Measurements from ENCODE around the gene CARD9. TPM values are rescaled to one million over a fixed set of nuclear protein-coding genes. Genes with fewer than 3 reads are reported as not detected.

Gene CARD9
- total RNA-seq, 1 donor from 2014 or later: 1.6 TPM

- no peaks in the 10 kb centered on the region for H3K4me1 Mint-ChIP-seq (ENCODE audit: low read depth)
- H3K9me3 Mint-ChIP-seq (ENCODE audit: low read depth): no peaks in the 10 kb centered on the region
- DNase-seq (ENCODE audit: low spot score, unreplicated experiment): no peak
- TF ChIP-seq, protein P1, sequence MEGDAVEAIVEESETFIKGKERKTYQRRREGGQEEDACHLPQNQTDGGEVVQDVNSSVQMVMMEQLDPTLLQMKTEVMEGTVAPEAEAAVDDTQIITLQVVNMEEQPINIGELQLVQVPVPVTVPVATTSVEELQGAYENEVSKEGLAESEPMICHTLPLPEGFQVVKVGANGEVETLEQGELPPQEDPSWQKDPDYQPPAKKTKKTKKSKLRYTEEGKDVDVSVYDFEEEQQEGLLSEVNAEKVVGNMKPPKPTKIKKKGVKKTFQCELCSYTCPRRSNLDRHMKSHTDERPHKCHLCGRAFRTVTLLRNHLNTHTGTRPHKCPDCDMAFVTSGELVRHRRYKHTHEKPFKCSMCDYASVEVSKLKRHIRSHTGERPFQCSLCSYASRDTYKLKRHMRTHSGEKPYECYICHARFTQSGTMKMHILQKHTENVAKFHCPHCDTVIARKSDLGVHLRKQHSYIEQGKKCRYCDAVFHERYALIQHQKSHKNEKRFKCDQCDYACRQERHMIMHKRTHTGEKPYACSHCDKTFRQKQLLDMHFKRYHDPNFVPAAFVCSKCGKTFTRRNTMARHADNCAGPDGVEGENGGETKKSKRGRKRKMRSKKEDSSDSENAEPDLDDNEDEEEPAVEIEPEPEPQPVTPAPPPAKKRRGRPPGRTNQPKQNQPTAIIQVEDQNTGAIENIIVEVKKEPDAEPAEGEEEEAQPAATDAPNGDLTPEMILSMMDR (IDR thresholded peaks at IDR 0.05; ENCODE audit: unreplicated experiment): no peak
- H3K4me3 Mint-ChIP-seq (ENCODE audit: low read depth): no peak overlapping the region
- no peak overlapping the region for H3K27ac Mint-ChIP-seq
- H3K36me3 Mint-ChIP-seq (ENCODE audit: insufficient read depth): peaks cover 14% of the 10 kb centered on the region
- no peaks in the 10 kb centered on the region for H3K27me3 Mint-ChIP-seq
Observed at GRCh38 chr9:136391737-136392537, 18.5 kb upstream of the CARD9 start.

DNA sequence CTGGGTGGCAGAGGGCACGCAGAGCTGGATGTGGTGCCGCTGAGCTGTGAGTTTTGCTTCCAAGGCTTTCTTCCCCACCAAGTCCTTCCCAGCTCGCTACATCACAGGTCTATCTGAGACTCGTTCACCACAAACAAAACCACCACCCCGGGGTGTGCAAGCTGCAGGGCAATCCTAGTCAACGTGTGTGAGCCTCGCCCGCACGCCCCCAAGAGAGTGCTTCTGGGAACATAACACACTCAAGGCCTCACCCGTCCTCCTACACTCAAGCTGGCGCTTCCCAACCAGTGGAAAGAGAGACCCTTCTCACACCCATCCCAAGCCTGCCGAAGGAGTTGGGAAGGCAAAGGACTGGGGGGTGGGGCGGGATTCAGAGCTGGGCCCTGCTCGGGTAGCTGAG lies 15.9 kb upstream of the CARD9 start:
- no peaks in the 10 kb centered on the region for H3K27me3 Mint-ChIP-seq
- H3K27ac Mint-ChIP-seq: no peak overlapping the region
- no peaks in the 10 kb centered on the region for H3K4me1 Mint-ChIP-seq (ENCODE audit: low read depth)
- DNase-seq (ENCODE audit: low spot score, unreplicated experiment): no peak
- H3K9me3 Mint-ChIP-seq (ENCODE audit: low read depth): no peaks in the 10 kb centered on the region
- H3K4me3 Mint-ChIP-seq (ENCODE audit: low read depth): no peak overlapping the region
- TF ChIP-seq, protein P1 (IDR thresholded peaks at IDR 0.05; ENCODE audit: unreplicated experiment): no peak
- H3K36me3 Mint-ChIP-seq (ENCODE audit: insufficient read depth): peaks cover 22% of the 10 kb centered on the region

- no peaks in the 10 kb centered on the region for H3K4me1 Mint-ChIP-seq (ENCODE audit: low read depth)
- H3K36me3 Mint-ChIP-seq (ENCODE audit: insufficient read depth): peaks cover 22% of the 10 kb centered on the region
- TF ChIP-seq, protein P1 (IDR thresholded peaks at IDR 0.05; ENCODE audit: unreplicated experiment): no peak
- no peak overlapping the region for H3K4me3 Mint-ChIP-seq (ENCODE audit: low read depth)
- DNase-seq (ENCODE audit: low spot score, unreplicated experiment): no peak
- H3K27me3 Mint-ChIP-seq: no peaks in the 10 kb centered on the region
- H3K9me3 Mint-ChIP-seq (ENCODE audit: low read depth): no peaks in the 10 kb centered on the region
- no peak overlapping the region for H3K27ac Mint-ChIP-seq
Observed at GRCh38 chr9:136387217-136387616, 13.7 kb upstream of the CARD9 start.

- Mint-ChIP-seq H3K36me3 (ENCODE audit: insufficient read depth) (peaks cover 18% of the 10 kb centered on the region), H3K27me3 (no peaks in the 10 kb centered on the region), H3K4me1 (ENCODE audit: low read depth) (no peaks in the 10 kb centered on the region), H3K27ac (no peak overlapping the region), H3K4me3 (ENCODE audit: low read depth) (no peak overlapping the region), H3K9me3 (ENCODE audit: low read depth) (no peaks in the 10 kb centered on the region)
- TF ChIP-seq, protein P1 (IDR thresholded peaks at IDR 0.05; ENCODE audit: unreplicated experiment): no peak
- DNase-seq (ENCODE audit: low spot score, unreplicated experiment): no peak
Observed at GRCh38 chr9:136386018-136386417, 12.5 kb upstream of the CARD9 start.

DNA sequence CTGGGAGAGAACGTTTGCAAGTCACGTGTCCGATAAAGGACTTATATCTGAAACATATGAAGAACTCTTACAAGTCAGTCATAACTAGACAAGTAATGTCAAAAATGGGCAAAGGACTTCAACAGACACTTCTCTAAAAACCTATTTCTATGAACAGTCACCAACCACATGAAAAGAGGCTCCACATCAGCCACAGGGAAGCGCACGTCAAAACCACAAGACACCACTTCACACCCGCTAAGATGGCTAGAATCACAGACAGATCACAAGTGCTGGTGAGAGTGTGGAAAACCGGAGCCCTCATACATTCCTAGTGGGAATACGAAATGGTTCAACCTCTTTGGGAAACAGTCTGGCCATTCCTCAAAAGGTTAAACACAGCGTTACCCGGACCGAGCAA lies 11.5 kb upstream of the CARD9 start:
- H3K4me1 Mint-ChIP-seq (ENCODE audit: low read depth): no peaks in the 10 kb centered on the region
- H3K4me3 Mint-ChIP-seq (ENCODE audit: low read depth): no peak overlapping the region
- TF ChIP-seq, protein P1 (IDR thresholded peaks at IDR 0.05; ENCODE audit: unreplicated experiment): no peak
- H3K9me3 Mint-ChIP-seq (ENCODE audit: low read depth): no peaks in the 10 kb centered on the region
- no peak for DNase-seq (ENCODE audit: low spot score, unreplicated experiment)
- H3K36me3 Mint-ChIP-seq (ENCODE audit: insufficient read depth): peaks cover 18% of the 10 kb centered on the region
- H3K27ac Mint-ChIP-seq: no peak overlapping the region
- no peaks in the 10 kb centered on the region for H3K27me3 Mint-ChIP-seq

All from progenitor cell of endocrine pancreas (in vitro differentiated cells).